DLD1 (cell line): ENCODE measurements around the gene GPR62.

Source experiments
- in situ Hi-C: cut with HindIII; loops from 2 replicates; pipeline ENCODE4 v1.10.0; 2017; ENCODE audit warnings: low sequenced_read_pairs

Gene GPR62

GRCh38 chr3:51937611-51938450 is 17.4 kb upstream of the GPR62 start:
- in situ Hi-C loops = no loop called here

GRCh38 chr3:51938780-51939425 is 16.3 kb upstream of the GPR62 start:
- in situ Hi-C loops = no loop called here

GRCh38 chr3:51940648-51941462 is 14.3 kb upstream of the GPR62 start:
- in situ Hi-C loops = no loop called here

GRCh38 chr3:51941463-51941797 is 13.8 kb upstream of the GPR62 start:
- in situ Hi-C loops = no loop called here

- in situ Hi-C loops = no loop called here
These were observed 13.2 kb upstream of the GPR62 start, which contains the start of the genes PARP3 and RRP9 for GRCh38 chr3:51941798-51942602. TSS of gene PARP3 (plus strand) at chr3:51942363. CDS start at chr3:51943356, 993 bp downstream. TSS of gene RRP9 (minus strand) at chr3:51941904. CDS start at chr3:51941867, 37 bp downstream.

- in situ Hi-C loops = no loop called here
These were observed 12.4 kb upstream of the GPR62 start for GRCh38 chr3:51942603-51943450.

- in situ Hi-C loops = no loop called here
These were observed 11.5 kb upstream of the GPR62 start for GRCh38 chr3:51943451-51944391.

- in situ Hi-C loops = no loop called here
These were observed 10.6 kb upstream of the GPR62 start for GRCh38 chr3:51944451-51945021.

GRCh38 chr3:51945031-51945840 is 9.9 kb upstream of the GPR62 start:
- in situ Hi-C loops = no loop called here

- in situ Hi-C loops = no loop called here
These were observed 9.1 kb upstream of the GPR62 start for GRCh38 chr3:51945926-51946705.

- in situ Hi-C loops = no loop called here
These were observed 8.4 kb upstream of the GPR62 start for GRCh38 chr3:51946796-51947195.

- in situ Hi-C loops = no loop called here
These were observed 7.8 kb upstream of the GPR62 start for GRCh38 chr3:51947215-51947900.

- in situ Hi-C loops = no loop called here
These were observed 7.1 kb upstream of the GPR62 start for GRCh38 chr3:51948016-51948580.

- in situ Hi-C loops = no loop called here
These were observed 6.1 kb upstream of the GPR62 start for GRCh38 chr3:51949121-51949520.

GRCh38 chr3:51950899-51951298 is 4.3 kb upstream of the GPR62 start:
- in situ Hi-C loops = no loop called here

- in situ Hi-C loops = no loop called here
These were observed 1.7 kb upstream of the GPR62 start for GRCh38 chr3:51953445-51953844.
